HG02981 (cell line): ENCODE results near the gene PRKCD.

Source experiments
- ATAC-seq: cut with Tn5 transposase; IDR thresholded peaks from one replicate; pipeline ENCODE4 v1.9.1; 2021; ENCODE audit warnings: mild to moderate bottlenecking, moderate library complexity; ENCODE audit not compliant: unreplicated experiment

The PRKCD gene

DNA sequence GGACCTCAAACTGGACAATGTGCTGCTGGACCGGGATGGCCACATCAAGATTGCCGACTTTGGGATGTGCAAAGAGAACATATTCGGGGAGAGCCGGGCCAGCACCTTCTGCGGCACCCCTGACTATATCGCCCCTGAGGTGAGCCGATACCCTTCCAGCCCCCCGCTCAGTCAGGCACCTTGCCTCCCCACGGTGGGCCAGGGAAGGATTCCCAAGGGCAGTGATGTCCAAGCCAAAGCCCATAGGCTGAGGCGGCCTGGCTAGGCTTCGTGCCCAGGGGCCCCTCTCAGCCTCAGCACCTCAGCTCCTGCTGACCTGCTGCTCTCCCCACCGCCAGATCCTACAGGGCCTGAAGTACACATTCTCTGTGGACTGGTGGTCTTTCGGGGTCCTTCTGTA, 27.7 kb downstream of the PRKCD start:
- ATAC-seq, result no peak

DNA sequence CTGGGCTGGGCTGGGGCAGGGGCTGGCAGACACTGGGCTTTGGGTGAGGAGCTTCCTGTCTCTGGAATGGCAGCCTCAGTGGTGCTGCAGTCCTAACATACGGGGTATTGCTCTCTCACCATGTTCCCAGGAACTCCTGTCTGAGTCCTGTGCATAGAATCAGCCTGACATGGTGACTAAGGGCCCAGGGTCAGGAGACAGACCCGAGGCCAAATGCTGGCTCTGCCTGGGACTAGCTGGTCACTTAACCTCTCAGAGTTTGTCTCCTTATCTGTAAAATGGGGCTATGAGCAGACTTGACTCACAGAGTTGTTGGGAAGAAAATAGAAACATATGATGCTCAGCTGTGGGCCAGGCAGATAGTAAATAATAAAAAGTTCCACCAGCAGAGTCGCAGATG, 28.3 kb downstream of the PRKCD start:
- ATAC-seq, result no peak

DNA sequence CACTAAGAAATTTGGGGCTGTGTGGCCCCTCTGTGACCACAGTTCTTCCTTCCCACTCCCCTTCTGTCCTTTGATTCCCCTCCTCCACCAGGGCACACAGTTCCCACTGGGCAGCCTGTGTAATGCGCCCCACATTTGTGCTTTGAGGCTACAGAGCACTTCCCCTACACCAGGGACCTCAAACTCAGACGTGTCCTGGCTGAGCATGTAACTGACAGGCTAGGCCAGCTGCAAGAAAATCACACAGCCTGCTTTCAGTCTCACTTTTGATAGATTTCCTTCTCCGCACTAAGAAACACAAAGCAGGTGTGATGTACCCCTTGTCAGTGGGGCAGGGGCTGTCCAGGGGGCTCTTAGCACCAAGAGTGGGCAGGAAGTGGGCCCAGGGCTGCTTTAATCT, 29.6 kb downstream of the PRKCD start:
- no peak for ATAC-seq

DNA sequence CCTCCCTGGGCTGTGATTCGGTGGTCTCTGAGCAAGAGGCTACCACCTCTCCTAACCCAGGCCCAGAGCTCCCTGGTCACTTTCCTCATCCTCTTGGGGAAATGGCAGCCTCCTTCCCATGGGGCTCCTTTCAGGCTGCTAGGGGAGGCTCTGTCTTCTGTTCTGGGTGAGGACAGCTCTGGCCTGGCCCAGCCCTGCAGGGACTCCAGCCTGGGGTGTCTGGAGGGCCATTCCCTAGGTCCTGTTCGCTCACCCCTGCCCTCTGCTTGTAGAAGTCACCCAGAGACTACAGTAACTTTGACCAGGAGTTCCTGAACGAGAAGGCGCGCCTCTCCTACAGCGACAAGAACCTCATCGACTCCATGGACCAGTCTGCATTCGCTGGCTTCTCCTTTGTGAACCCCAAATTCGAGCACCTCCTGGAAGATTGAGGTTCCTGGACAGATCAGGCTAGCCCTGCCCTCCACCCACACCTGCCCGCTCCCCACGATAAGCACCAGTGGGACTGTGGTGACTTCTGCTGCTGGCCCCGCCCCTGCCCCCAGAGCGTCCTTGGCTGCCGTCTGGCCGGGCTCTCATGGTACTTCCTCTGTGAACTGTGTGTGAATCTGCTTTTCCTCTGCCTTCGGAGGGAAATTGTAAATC, 30.9 kb downstream of the PRKCD start:
- ATAC-seq, result no peak

DNA sequence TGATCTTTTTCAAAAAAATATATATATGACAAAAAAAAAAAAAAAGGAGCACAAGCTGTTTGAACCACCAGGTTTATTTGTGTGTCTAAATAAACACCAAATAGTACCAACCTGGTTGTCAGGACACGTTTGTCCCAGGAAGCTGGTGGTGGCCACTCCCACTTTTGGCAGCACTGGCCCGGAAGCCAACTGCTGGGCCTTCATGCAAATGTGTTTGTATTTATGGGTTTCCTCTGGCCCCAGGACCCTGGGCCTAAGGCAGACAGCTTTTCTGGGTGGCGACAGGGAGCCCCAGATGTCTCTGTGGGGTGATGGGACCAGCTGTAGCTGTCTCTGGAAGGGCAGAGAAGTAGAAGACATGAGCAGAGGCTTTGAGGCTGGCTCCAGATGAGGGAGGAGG, 31.6 kb downstream of the PRKCD start:
- no peak for ATAC-seq

DNA sequence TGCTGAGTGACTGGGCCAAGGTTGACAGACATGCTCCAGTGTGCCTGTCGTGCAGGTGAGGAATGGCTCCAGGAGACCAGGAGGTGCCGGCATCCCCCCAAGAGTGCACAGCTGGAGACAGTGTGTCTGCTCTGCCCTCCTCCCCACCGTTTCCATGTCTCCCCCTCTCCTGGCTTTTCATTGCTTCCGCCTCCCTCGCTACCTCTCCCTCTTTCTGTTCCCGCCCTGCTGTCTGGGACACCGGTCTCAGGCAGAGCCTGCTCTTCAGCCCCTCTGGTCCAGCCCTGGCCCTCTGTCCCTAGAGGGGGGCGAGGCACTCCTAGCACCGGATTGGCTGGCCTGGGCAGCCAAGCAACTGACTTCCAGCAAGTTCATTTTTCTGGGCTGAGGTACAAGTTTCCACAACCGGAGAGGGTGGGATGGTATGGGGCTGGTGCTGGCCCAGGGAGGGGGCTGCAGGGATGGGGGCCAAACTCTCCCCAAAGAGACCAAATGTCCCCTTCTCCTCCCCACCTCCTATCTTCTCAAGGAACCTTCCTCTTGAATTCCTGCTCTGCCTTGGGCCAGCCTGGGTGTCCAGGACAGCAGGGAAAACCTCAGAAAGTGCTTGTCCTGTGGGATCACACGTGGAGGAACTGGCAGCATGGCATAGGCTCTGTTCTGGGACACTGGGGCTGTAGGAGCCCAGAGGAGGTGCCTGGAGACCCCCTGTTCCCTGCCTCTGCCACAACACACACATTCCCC, 32.6 kb downstream of the PRKCD start:
- ATAC-seq, result no peak

DNA sequence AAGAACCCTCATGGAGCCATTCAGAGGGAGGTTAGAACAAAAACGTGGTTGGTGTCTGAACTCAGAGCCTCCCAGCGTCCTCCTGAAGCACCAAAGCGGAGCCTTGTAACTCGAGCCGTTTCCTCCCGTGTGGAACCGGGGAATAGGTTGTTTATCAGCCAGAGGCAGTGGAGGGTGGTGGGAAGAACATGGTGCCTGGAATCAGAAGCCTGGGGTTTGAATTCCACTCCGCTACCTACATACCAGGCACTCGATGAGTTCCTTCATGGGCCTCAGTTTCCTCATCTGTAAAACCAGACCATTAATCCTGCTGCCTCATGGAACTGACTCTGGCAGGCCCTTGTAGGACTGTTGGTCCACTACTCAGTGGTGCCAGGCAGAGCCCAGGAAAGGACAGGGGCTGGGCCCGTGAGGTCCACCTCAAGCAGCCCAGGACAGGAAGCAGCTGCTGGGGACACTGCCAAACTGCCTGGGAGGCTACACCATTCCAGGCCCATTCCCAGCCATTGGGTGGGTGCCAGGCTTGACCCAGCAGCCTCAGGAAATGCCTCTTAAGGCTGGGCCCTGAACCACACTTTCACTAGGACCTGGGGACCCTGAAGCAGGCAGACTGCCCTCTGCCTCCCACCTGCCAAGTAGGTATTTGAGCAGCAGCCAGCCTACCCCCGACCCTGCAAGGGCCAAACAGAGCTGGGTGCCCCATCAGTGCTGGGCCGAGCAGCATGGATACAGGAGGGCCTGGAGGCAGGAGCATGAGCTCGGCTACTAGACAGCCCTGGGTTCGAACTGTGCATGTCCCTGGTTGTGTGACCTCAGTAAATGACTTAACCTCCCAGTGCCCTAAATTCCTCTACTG, 33.4 kb downstream of the PRKCD start:
- ATAC-seq, result no peak

DNA sequence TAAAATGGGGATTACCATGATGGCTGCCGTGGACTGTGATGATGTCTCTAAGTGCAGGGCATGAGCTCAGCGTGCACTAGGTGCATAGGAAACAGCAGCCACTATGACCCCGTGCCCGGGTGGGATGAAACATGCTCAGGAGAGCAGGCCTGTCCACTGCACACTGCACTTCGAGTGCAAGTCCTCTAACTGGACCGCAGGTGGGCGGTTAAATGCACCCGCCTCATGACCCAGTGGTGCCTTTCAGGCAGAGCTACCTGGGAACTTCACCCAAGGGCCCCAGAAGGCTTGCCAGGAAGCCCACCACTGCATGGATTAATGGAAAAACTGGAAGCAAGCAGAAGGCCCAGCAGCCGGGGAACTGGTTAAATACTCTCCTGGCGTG, 34.0 kb downstream of the PRKCD start:
- no peak for ATAC-seq

DNA sequence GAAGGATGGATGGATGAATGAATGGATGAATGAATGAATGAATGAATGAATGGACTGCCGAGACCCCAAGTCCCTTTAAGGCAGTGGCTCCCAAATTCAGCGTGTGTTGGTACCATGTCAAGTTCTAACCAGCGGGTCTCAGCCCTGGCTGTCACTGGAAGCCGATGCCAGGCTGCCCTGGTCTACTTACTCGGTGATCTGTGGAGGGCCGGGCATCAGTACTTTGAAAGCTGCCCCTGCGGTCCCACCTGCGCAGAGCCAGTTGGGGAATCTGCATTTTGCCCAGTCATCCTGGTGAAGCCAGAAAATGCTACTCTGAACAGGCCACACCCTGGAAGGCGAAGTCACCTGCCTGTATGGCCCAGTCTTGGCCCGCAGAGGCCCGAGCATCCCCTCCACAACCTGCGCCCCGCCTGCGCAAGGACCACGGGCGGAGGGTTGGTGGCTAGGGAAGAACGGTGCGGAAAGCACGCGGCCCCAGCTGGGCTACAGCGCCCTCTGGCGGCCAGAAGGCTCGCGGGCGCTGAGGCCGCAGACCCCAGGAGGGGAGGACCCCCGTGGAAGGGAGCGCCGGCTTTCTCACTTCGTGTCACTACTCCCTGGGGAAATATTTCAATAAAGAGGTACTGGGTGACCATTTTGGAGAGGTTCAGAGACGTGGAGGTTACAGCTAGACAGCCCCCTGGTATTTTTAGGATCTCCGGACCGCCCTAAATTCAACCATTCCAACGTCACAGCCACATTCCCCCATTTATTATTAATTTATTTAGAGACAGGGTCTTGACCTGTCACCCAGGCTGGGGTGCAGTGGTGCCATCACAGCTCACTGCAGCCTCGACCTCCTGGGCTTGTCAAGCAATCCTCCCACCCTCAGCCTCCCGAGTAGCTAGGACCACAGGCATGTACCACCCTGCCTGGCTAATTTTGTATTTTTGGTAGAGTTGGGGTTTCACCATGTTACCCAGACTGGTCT, 34.9 kb downstream of the PRKCD start:
- ATAC-seq, result no peak

DNA sequence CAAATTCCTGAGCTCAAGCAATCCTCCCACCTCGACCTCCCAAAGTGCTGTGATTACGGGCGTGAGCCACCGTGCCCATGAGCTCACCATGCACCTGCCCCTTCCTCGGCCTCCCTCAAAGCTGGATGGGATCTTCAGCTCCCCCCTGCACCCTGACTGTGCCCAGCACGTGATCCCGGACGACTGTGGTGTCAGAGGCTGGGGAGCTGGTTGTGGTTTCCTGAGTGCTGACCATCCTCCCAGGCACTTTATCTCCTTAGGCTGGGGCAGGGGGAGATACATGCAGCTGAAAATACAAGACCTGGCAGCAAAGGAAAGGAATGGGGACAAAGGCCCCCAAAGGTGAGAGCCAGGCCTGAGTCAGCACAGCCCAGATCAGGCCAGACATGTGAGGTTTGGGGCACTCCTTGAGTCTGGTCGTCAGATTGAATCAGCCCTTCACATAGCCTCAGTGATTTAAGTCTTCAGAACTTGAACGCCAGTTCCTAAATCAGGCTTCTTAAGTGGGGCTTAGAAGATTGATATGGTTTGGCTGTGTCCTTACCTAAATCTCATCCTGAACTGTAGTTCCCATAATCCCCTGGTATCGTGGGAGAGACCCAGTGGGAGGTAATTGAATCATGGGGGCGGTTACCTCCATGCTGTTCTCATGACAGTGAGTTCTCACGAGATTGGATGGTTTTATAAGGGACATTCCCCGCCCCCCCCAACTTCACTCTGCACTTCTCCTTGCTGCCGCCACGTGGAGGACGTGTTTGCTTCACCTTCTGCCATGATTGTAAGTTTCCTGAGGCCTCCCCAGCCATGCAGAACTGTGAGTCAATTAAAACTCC, 35.8 kb downstream of the PRKCD start:
- no peak for ATAC-seq

DNA sequence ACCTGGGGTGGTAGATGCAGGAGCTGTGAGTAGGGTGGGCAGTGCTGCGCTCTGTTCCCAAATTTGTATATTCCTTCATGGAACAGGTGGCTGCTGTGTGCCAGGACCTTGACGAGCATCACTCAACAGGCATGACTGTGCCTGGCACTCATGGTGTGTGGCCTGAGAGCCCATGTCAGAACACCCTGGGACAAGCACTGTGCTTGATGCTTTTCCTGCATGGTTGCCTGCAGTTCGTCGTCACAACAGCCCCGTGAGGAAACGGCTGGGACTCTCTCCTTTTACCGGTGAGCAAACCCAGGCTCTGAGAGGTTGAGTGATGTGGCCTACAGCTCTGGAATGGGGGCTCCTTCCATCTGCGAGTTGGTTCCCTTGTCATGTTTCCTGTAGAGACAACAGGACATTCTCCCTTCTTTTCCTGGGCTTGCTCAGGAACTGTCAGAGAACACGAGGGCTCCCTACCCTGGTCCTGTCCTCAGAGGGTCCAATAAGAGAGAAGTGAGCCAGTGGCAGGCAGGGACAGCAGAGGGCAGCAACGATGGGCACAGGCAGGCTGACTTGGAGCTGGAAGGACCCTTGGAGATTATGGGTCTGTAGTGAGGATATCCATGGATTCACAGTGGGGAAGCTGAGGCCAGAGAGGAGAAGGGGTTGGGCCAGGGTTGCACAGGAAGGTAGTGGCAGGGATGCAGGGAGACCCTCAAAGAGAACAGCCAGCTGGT, 37.4 kb downstream of the PRKCD start:
- ATAC-seq, result no peak

DNA sequence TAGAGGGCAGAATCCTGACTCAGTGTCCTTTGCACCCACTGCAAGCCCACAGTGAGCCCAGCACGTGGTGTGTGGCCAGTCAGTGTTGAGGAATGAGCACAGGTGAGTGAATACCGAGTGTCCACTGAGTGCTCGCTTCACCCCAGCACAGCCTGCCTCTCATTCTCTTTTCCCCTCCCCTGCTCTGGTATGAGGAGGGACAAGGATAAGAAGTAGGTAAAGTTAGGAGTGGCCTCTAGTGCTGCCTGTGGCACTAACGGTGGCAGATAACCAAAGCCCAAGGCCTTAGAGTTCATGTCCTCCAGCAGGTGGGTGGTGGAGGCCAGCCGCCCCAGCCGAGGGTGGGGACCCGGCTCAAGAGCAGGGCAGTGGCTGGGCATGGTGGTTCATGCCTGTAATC, 38.0 kb downstream of the PRKCD start:
- ATAC-seq, result no peak

DNA sequence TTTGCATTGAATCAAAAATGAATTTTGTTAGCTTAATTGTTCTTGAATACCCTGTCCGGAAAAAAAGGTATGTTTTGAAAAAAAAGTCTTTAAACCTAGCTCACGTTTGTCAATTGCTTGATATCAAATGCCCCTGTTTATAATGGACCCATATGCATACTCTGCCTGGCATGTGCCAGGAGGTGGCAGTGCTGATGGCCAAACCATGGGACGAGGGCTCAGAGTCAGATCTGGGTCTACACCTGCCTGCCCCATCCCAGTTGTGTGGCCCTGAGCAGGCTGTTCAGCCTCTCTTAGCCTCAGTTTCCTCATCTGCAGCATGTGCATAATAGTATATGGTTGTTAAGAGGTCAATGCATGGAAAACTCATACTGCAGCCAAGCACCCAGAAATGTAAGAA, 38.8 kb downstream of the PRKCD start:
- no peak for ATAC-seq

DNA sequence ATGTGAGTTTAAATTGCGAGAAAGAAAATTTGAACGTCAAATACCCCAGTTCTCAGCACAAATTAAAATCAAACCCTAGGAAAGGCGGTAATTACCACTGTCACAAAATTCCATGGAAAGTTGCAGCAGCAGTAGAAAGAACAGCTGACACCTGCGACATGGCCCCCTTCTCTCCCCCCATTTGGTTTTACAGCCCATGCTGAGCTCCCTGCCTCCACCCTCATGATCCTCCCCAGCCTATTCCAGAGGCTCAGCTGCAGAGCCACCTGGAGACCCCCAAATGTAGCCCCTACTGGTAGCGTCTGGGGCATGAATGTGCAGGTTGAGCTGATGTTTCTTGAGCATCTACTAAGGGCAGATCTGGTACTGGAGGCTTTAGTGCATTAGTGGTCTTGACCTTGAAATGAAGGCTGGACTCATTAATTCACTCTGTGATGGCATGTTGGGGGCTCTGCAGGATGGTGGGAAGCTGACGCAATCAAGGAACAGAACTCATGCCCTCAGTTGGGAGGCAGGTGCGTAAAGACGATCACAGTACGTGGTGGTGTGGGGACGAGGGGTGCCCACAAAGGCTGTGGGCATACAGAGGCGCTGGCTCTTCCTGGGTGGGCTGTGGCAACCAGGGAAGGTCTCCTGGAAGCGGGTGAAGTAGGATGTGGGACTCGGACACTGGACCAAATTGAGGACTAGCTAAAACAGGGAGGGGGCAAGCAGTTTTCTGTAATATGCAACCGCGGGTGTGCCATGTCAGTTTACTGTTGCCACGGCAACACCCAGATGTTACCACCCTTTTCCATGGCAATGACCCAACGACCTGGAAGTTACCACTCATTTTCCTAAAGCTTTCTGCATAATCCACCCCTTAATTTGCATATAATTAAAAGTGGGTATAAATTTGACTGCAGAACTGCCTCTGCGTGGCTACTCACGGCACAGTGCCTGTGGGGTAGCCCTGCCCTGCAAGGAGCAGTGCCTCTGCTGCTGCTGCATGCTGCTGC, 39.8 kb downstream of the PRKCD start:
- ATAC-seq, result no peak

DNA sequence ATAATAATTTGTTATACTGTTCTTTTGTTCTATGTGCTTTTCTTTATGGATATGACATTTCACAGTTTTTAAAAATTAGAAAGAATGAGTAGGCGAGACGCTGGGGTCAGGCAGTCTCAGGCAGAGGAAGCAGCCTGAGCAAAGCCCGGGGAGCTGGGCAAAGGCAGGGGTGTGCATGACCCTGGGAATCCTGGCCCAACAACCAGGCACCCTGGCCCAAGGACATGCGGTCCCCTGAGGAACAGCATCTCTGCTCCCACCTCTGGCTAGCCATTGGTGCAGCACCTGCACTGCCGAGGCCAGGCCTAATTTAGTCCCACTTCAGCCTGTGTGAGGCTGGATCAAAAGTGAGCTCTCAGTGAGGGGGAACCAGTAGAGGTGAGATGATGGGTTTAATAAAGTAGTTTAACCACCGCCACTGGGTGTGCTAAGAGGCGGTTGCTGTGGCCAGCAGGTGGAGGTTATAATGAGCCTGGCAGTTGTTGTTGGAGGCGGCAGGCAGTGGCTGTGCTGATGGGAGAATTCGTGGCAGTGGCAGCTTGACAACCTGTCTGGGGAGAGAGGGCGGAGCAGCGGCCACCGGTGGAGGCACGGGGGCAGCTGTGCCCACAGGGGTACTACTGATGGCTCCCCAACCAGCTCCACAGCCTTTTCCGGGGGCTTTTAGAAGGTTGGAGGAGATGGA, 41.5 kb downstream of the PRKCD start:
- ATAC-seq, result no peak

DNA sequence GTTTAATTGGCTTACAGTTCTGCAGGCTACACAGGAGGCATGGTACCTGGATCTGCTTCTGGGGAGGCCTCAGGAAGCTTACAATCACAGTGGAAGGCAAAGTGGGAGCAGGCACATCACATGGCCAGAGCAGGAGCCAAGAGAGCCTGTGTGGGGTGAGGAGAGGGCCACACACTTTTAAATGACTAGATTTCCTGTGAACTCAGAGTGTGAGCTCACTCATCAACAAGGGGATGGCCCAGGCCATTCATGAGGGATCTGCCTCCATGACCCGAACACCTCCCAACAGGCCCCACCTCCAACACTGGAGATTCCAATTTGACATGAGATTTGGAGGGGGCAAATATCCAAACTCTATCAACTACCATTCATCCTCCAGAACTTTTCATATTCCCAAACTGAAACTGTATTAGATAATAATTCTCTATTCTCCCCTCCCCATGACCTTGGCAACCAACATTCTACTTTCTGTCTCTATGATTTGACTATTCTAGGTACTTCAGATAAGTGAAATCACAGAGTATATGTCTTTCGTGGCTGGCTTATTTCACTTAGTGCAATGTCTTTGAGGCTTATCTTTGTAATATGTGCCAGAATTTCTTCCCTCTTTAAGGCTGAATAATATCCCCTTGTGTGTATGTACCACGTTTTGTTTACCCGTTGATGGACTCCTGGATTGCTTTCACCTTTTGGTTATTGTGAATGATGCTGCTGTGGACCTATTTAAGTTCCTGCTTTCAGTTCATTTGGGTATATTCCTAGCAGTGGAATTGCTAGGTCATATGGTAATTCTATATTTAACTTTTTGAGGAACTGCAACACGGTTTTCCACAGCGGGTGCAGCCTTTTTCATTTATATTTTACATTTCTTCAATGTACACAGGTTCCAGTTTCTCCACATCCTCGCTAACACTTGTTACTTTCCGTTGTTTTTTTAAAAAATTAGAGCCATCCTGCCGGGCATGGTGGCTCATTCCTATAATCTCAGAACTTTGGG, 51.0 kb downstream of the PRKCD start:
- no peak for ATAC-seq
